ENCODE data around the gene CIDEB. TPM values are rescaled to one million over a fixed set of nuclear protein-coding genes. Genes with fewer than 3 reads are reported as not detected.

CIDEB gene
- total RNA-seq, 1 experiment from 2014 or later: 0.18 TPM

- no peaks in the 10 kb centered on the region for H3K27me3 ChIP-seq (ENCODE audit: control insufficient read depth, insufficient read depth, low read length)
- ChIA-PET POLR2A (no interaction called here), CTCF (no interaction called here)
- H3K27ac ChIP-seq (ENCODE audit: low read length): no peak overlapping the region
- in situ Hi-C loops (cut with HindIII; ENCODE audit: low pct_unique_long_range_greater_than_20kb, low sequenced_read_pairs): no loop called here
- intact Hi-C loops (cut with micrococcal nuclease; ENCODE audit: unreplicated experiment): no loop called here
- H3K9me3 ChIP-seq (ENCODE audit: control insufficient read depth, insufficient read depth, low read depth, low read length): no peaks in the 10 kb centered on the region
- no peaks in the 10 kb centered on the region for H3K36me3 ChIP-seq (ENCODE audit: control insufficient read depth, insufficient read depth, low read length)
- H3K4me3 ChIP-seq (ENCODE audit: low read depth in 2 of 2, low read length in 2 of 2): no peak overlapping the region
- H3K4me1 ChIP-seq (ENCODE audit: control insufficient read depth, insufficient read depth, low read length): no peaks in the 10 kb centered on the region
- no peak for ATAC-seq
- BruUV-seq (replicated peaks): no TSS peak
- DNase-seq (ENCODE audit: low read depth, low spot score): no peak
- TF ChIP-seq, protein P1, sequence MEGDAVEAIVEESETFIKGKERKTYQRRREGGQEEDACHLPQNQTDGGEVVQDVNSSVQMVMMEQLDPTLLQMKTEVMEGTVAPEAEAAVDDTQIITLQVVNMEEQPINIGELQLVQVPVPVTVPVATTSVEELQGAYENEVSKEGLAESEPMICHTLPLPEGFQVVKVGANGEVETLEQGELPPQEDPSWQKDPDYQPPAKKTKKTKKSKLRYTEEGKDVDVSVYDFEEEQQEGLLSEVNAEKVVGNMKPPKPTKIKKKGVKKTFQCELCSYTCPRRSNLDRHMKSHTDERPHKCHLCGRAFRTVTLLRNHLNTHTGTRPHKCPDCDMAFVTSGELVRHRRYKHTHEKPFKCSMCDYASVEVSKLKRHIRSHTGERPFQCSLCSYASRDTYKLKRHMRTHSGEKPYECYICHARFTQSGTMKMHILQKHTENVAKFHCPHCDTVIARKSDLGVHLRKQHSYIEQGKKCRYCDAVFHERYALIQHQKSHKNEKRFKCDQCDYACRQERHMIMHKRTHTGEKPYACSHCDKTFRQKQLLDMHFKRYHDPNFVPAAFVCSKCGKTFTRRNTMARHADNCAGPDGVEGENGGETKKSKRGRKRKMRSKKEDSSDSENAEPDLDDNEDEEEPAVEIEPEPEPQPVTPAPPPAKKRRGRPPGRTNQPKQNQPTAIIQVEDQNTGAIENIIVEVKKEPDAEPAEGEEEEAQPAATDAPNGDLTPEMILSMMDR (IDR thresholded peaks at IDR 0.05): no peak
- no peak for TF ChIP-seq POLR2AphosphoS5 (IDR thresholded peaks at IDR 0.05; ENCODE audit: low read depth, low read length)
- TF ChIP-seq TCF7L2 (IDR thresholded peaks at IDR 0.05; ENCODE audit: low read depth, low read length): no peak
Observed at GRCh38 chr14:24278424-24278823, 29.4 kb downstream of the CIDEB start.

GRCh38 chr14:24277606-24278321 lies 30.0 kb downstream of the CIDEB start:
- DNase-seq (ENCODE audit: low read depth, low spot score) (no peak), ATAC-seq (no peak)
- H3K4me3 ChIP-seq (ENCODE audit: low read depth in 2 of 2, low read length in 2 of 2): no peak overlapping the region
- ChIA-PET POLR2A (interaction anchor here (0.6 kb wide), 1 partner anchor 34 kb away, joined by 6 read pairs; no protein-coding TSS in a partner anchor), CTCF (no interaction called here)
- no TSS peak for BruUV-seq (replicated peaks)
- intact Hi-C loops (cut with micrococcal nuclease; ENCODE audit: unreplicated experiment): no loop called here
- no peaks in the 10 kb centered on the region for H3K36me3 ChIP-seq (ENCODE audit: control insufficient read depth, insufficient read depth, low read length)
- H3K27me3 ChIP-seq (ENCODE audit: control insufficient read depth, insufficient read depth, low read length): no peaks in the 10 kb centered on the region
- no peaks in the 10 kb centered on the region for H3K4me1 ChIP-seq (ENCODE audit: control insufficient read depth, insufficient read depth, low read length)
- no peaks in the 10 kb centered on the region for H3K9me3 ChIP-seq (ENCODE audit: control insufficient read depth, insufficient read depth, low read depth, low read length)
- in situ Hi-C loops (cut with HindIII; ENCODE audit: low pct_unique_long_range_greater_than_20kb, low sequenced_read_pairs): no loop called here
- TF ChIP-seq TCF7L2 (IDR thresholded peaks at IDR 0.05; ENCODE audit: low read depth, low read length) (no peak), SIN3A (IDR thresholded peaks at IDR 0.05; ENCODE audit: borderline replicate concordance, insufficient read depth, low read depth, low read length) (no peak), REST (IDR thresholded peaks at IDR 0.05; ENCODE audit: insufficient read depth in 1 of 2, low read depth in 2 of 2, low read length in 1 of 2) (no peak), POLR2AphosphoS5 (IDR thresholded peaks at IDR 0.05; ENCODE audit: low read depth, low read length) (no peak)
- TF ChIP-seq, protein P1 (IDR thresholded peaks at IDR 0.05): no peak
- H3K27ac ChIP-seq (ENCODE audit: low read length): no peak overlapping the region
